PC-9 (cell line): ENCODE measurements around the gene AQP12A. TPM values are rescaled to one million over a fixed set of nuclear protein-coding genes. Genes with fewer than 3 reads are reported as not detected.

Source experiments
- BruUV-seq: library from RNA; stranded (reverse); fragments of 400-500 nt; replicated peaks from 2 replicates; lab custom pipeline; 2021; lab: Mats Ljungman, UMichigan
- CTCF ChIA-PET: fragments of 300-600 bp; sonication (Branson Sonifier 250); formaldehyde crosslinking; loops from one replicate; lab custom pipeline; 2022; ENCODE audit warnings: antibody characterized with exemption; lab: Charles Lee
- POLR2A ChIA-PET: fragments of 300-600 bp; sonication (Branson Sonifier 250); formaldehyde crosslinking; loops from one replicate; lab custom pipeline; 2022; ENCODE audit warnings: antibody characterized with exemption; ENCODE audit not compliant: unreplicated experiment; lab: Charles Lee
- DNase-seq, 2 experiments: peaks; one replicate each; pipeline versions ENCODE4 v3.0.0 to v3.0.0-alpha.2; 2015 to 2022; ENCODE audit warnings: mixed read lengths in 1 of 2
- H2AFZ ChIP-seq: fragments of 200-600 bp; sonication (generic); 2 replicates; pipeline ENCODE4 v1.8.1; 2017; ENCODE audit warnings: antibody characterized with exemption
- H3F3A ChIP-seq: fragments of 200-600 bp; sonication (generic); 2 replicates; pipeline ENCODE4 v1.8.1; 2017; ENCODE audit warnings: antibody characterized with exemption, mild to moderate bottlenecking, low read depth; ENCODE audit not compliant: insufficient read depth
- H3K27ac ChIP-seq: fragments of 200-600 bp; sonication (generic); 2 replicates; pipeline ENCODE4 v1.6.1; 2016; ENCODE audit warnings: mixed run types
- H3K27me3 ChIP-seq: fragments of 200-600 bp; sonication (generic); 2 replicates; pipeline ENCODE4 v1.6.1; 2016; ENCODE audit warnings: low read depth, mixed run types; ENCODE audit not compliant: insufficient read depth
- H3K36me3 ChIP-seq: fragments of 200-600 bp; sonication (generic); 2 replicates; pipeline ENCODE4 v1.6.1; 2016; ENCODE audit warnings: low read depth, mixed run types
- H3K4me1 ChIP-seq: fragments of 200-600 bp; sonication (generic); replicated peaks from 2 replicates; pipeline ENCODE4 v1.6.1; 2016; ENCODE audit warnings: mixed run types; ENCODE audit not compliant: insufficient read depth
- H3K4me2 ChIP-seq: fragments of 200-600 bp; sonication (generic); 2 replicates; pipeline ENCODE4 v1.6.1; 2017; ENCODE audit warnings: mixed run types
- H3K4me3 ChIP-seq: fragments of 200-600 bp; sonication (generic); 2 replicates; pipeline ENCODE4 v1.6.1; 2016; ENCODE audit warnings: mixed run types
- H3K79me2 ChIP-seq: fragments of 200-600 bp; sonication (generic); 2 replicates; pipeline ENCODE4 v1.6.1; 2017; ENCODE audit warnings: low read depth, mixed run types
- H3K9me2 ChIP-seq: fragments of 200-600 bp; sonication (generic); 2 replicates; pipeline ENCODE4 v1.8.1; 2017; ENCODE audit warnings: mild to moderate bottlenecking; ENCODE audit not compliant: insufficient read depth
- H3K9me3 ChIP-seq: fragments of 200-600 bp; sonication (generic); 2 replicates; pipeline ENCODE4 v1.8.1; 2016; ENCODE audit warnings: low read depth; ENCODE audit not compliant: insufficient read depth
- H4K20me1 ChIP-seq: fragments of 200-600 bp; sonication (generic); 2 replicates; pipeline ENCODE4 v1.8.1; 2017; ENCODE audit not compliant: insufficient read depth
- EZH2 ChIP-seq: fragments of 200-600 bp; sonication (generic); IDR thresholded peaks from 2 replicates; pipeline ENCODE4 v1.8.0; 2017; ENCODE audit warnings: antibody characterized with exemption, low read depth
- intact Hi-C: fragments of 100-400 bp; cut with micrococcal nuclease; formaldehyde crosslinking; loops from one replicate; pipeline ENCODE4 v1.10.0; 2022; ENCODE audit not compliant: unreplicated experiment
- total RNA-seq: library from RNA; stranded (reverse); gene quantifications from 2 replicates; pipeline ENCODE4 v1.2.3, GENCODE V29; 2021
- TF ChIP-seq, protein P1 (sequence below): fragments of 200-600 bp; sonication (generic); conservative IDR thresholded peaks from 2 replicates; pipeline ENCODE4 v1.6.1; 2017; ENCODE audit warnings: mixed run types, antibody characterized with exemption, mild to moderate bottlenecking, moderate library complexity

The AQP12A gene
- total RNA-seq, 1 experiment from 2014 or later, result not detected

DNA sequence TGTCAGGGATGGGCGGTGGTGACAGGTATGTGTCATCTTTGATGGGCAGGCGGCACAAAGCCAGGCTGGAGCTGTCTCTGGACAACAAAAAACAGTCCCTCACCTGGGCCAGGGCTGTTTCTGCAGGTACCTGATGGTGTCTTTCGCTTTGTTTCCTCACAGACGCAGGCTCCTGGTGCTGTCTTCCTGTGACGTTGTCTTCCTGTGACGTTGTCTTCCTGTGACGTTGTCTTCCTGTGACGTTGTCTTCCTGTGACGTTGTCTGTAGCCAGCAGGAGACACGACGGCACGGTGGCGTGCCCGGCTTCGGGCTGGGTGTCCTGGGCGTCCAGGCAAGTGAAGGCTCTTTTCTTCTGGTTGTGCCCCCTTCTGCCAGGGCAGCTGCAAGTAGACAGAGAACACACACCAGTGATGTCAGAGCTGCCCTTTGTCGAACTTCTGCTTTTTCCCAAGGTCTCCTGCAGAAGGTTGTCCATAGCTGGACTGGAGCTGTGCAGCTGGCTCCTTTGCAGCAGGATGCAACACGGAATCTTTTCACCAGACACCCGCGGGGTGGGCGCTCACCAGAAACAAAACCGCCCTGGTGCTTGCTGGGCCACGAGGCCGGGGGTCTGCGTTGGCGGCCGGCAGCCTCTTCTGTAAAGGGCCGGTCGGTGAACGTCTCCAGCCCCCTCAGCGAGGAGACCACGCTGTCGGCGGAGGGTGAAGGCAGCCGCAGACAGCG, 45.3 kb upstream of the AQP12A start:
- no peaks in the 10 kb centered on the region for H3K9me3 ChIP-seq
- no peak overlapping the region for H3K4me3 ChIP-seq
- POLR2A ChIA-PET, result no interaction called here
- TF ChIP-seq EZH2, result no peak
- TF ChIP-seq, protein P1, sequence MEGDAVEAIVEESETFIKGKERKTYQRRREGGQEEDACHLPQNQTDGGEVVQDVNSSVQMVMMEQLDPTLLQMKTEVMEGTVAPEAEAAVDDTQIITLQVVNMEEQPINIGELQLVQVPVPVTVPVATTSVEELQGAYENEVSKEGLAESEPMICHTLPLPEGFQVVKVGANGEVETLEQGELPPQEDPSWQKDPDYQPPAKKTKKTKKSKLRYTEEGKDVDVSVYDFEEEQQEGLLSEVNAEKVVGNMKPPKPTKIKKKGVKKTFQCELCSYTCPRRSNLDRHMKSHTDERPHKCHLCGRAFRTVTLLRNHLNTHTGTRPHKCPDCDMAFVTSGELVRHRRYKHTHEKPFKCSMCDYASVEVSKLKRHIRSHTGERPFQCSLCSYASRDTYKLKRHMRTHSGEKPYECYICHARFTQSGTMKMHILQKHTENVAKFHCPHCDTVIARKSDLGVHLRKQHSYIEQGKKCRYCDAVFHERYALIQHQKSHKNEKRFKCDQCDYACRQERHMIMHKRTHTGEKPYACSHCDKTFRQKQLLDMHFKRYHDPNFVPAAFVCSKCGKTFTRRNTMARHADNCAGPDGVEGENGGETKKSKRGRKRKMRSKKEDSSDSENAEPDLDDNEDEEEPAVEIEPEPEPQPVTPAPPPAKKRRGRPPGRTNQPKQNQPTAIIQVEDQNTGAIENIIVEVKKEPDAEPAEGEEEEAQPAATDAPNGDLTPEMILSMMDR, result no peak
- CTCF ChIA-PET, result no interaction called here
- no peak overlapping the region for H2AFZ ChIP-seq
- no peaks in the 10 kb centered on the region for H3F3A ChIP-seq
- H3K79me2 ChIP-seq, result no peaks in the 10 kb centered on the region
- H3K4me1 ChIP-seq, result no peaks in the 10 kb centered on the region
- no peak for DNase-seq
- H3K9me2 ChIP-seq, result no peaks in the 10 kb centered on the region
- BruUV-seq, result no TSS peak
- intact Hi-C loops, result no loop called here
- H3K36me3 ChIP-seq, result no peaks in the 10 kb centered on the region
- H3K27me3 ChIP-seq, result peaks cover 95% of the 10 kb centered on the region
- H4K20me1 ChIP-seq, result peaks cover 5% of the 10 kb centered on the region; the same call in 1 of the 2 replicates
- no peak overlapping the region for H3K27ac ChIP-seq
- no peak overlapping the region for H3K4me2 ChIP-seq

DNA sequence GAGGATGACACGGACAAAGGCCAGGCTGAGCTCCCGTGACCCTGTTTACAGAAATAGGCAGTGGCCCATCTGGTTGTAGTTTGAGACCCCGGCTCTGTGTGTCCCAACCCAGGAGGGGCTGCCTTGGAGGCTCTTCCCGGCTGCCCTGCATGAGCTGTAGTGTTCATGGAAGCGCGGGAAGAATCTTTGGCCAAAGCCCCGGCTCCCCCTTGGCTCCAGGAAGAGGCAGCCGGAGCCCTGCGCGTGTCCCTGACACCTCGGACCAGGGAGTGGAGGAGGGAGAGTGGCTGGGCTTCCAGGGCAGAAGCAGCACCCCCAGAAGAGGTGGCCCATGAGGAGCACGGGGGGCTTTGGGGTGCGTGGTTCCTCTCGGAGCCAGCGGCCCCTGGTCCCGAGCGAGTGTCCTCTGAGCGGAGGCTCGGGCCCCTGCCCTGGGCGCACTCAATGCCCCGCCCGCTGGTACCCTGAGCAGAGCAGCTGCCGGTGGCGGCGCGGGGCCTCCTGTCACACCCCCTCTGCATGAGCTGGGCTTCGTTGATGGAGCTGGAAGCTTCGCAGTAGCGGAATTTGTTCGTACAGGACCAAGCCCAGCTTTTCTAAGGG, 44.7 kb upstream of the AQP12A start:
- H3K79me2 ChIP-seq, result no peaks in the 10 kb centered on the region
- no peak for DNase-seq
- H3K27ac ChIP-seq, result no peak overlapping the region
- H3K9me3 ChIP-seq, result no peaks in the 10 kb centered on the region
- H3K9me2 ChIP-seq, result no peaks in the 10 kb centered on the region
- H3K4me1 ChIP-seq, result no peaks in the 10 kb centered on the region
- no TSS peak for BruUV-seq
- ChIA-PET CTCF (no interaction called here), POLR2A (no interaction called here)
- H3K27me3 ChIP-seq, result peaks cover 99% of the 10 kb centered on the region
- H2AFZ ChIP-seq, result no peak overlapping the region
- no peaks in the 10 kb centered on the region for H3F3A ChIP-seq
- H3K36me3 ChIP-seq, result no peaks in the 10 kb centered on the region
- peaks cover 5% of the 10 kb centered on the region; the same call in 1 of the 2 replicates for H4K20me1 ChIP-seq
- H3K4me3 ChIP-seq, result no peak overlapping the region
- intact Hi-C loops, result no loop called here
- no peak overlapping the region for H3K4me2 ChIP-seq
- TF ChIP-seq EZH2, result no peak
- TF ChIP-seq, protein P1, result no peak

DNA sequence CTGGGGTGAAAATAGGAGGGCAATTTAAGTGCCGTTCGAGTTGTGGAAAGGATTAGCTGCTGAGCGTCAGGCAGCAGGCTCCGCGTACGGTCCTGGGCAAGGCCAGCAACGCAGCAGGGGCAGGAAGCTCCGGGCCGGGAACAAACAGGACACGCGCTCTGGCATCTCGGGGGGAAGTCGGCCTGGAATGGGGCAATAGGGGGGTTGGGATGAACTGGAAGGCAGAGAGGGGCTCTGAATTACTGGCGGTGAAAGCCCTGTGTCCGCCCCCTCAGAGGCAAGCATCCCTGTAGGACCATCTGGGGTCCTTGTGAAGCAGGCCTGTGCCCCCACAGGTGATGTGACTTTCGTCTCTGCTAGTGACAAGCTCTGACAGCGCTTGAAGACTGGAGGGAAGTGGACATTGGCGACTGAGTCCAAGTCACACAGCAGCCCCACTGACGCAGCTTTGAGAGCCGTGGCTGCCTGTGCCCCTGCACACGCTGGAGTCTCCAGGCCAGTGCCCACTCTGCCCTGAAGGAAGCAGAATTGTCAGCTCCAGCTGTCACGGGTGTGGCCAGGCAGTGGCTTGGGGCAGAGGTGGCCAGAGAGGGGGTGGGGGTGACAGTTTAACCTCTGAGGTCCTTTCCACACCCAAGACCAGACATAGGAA, 44.0 kb upstream of the AQP12A start:
- no peak overlapping the region for H3K4me3 ChIP-seq
- intact Hi-C loops, result no loop called here
- H3K27ac ChIP-seq, result no peak overlapping the region
- H3K79me2 ChIP-seq, result no peaks in the 10 kb centered on the region
- TF ChIP-seq, protein P1, result no peak
- no peak for TF ChIP-seq EZH2
- H3K9me3 ChIP-seq, result no peaks in the 10 kb centered on the region
- H3K4me2 ChIP-seq, result no peak overlapping the region
- H3K4me1 ChIP-seq, result no peaks in the 10 kb centered on the region
- POLR2A ChIA-PET, result no interaction called here
- CTCF ChIA-PET, result no interaction called here
- no TSS peak for BruUV-seq
- no peaks in the 10 kb centered on the region for H3F3A ChIP-seq
- no peak for DNase-seq
- no peaks in the 10 kb centered on the region for H3K9me2 ChIP-seq
- H2AFZ ChIP-seq, result no peak overlapping the region
- H3K36me3 ChIP-seq, result no peaks in the 10 kb centered on the region
- H3K27me3 ChIP-seq, result peaks cover 100% of the 10 kb centered on the region
- peaks cover 5% of the 10 kb centered on the region; the same call in 1 of the 2 replicates for H4K20me1 ChIP-seq
